OCI-LY1 (cell line): ENCODE measurements around the gene KAT14.
"Not testable (repeated sequence)": the region's sequence is repeated elsewhere in the genome, so short reads cannot be mapped to it uniquely, and the experiment has no call there.

Experiments
- H2AFZ ChIP-seq: fragments of 200-600 bp; sonication (generic), shearing (Covaris generic); 2 replicates; pipeline ENCODE4 v1.6.0; 2014; ENCODE audit warnings: antibody characterized with exemption, mild to moderate bottlenecking, low read length
- H3F3A ChIP-seq: fragments of 200-600 bp; sonication (generic), shearing (Covaris generic); 2 replicates; pipeline ENCODE4 v1.6.0; 2014; ENCODE audit warnings: mild to moderate bottlenecking, antibody characterized with exemption, low read length, moderate library complexity; ENCODE audit not compliant: insufficient read depth
- H3K27ac ChIP-seq: fragments of 200-600 bp; sonication (generic); 2 replicates; pipeline ENCODE4 v1.5.1; 2014; ENCODE audit warnings: low read length, mixed run types, mild to moderate bottlenecking, low read depth; ENCODE audit not compliant: poor library complexity, severe bottlenecking
- H3K27me3 ChIP-seq: fragments of 200-600 bp; sonication (generic); 2 replicates; pipeline ENCODE4 v1.6.0; 2014; ENCODE audit warnings: antibody characterized with exemption, mild to moderate bottlenecking, low read length, moderate library complexity; ENCODE audit not compliant: insufficient read depth
- H3K36me3 ChIP-seq: fragments of 200-600 bp; sonication (generic); 2 replicates; pipeline ENCODE4 v1.6.1; 2014; ENCODE audit warnings: mild to moderate bottlenecking, antibody characterized with exemption, low read length, moderate library complexity, mixed read lengths; ENCODE audit not compliant: insufficient read depth
- H3K4me1 ChIP-seq: fragments of 200-600 bp; sonication (generic); 2 replicates; pipeline ENCODE4 v1.5.1; 2014; ENCODE audit warnings: mild to moderate bottlenecking, low read length, moderate library complexity; ENCODE audit not compliant: insufficient read depth, severe bottlenecking
- H3K4me2 ChIP-seq: fragments of 200-600 bp; sonication (generic), shearing (Covaris generic); 2 replicates; pipeline ENCODE4 v1.6.1; 2014; ENCODE audit warnings: low read length
- H3K4me3 ChIP-seq: fragments of 200-600 bp; sonication (generic); 2 replicates; pipeline ENCODE4 v1.5.1; 2014; ENCODE audit warnings: low read length, low read depth, mild to moderate bottlenecking, mixed read lengths; ENCODE audit not compliant: poor library complexity, severe bottlenecking
- H3K79me2 ChIP-seq: fragments of 200-600 bp; shearing (Covaris generic); 2 replicates; pipeline ENCODE4 v1.6.1; 2016; ENCODE audit warnings: mixed run types, low read length, mixed read lengths; ENCODE audit not compliant: insufficient read depth
- H3K9ac ChIP-seq: fragments of 200-600 bp; sonication (generic), shearing (Covaris generic); 2 replicates; pipeline ENCODE4 v1.6.1; 2014; ENCODE audit warnings: mild to moderate bottlenecking, low read length, mixed read lengths
- H3K9me2 ChIP-seq: fragments of 200-600 bp; sonication (generic), shearing (Covaris generic); 2 replicates; pipeline ENCODE4 v1.6.1; 2014; ENCODE audit warnings: low read depth, mild to moderate bottlenecking, low read length, mixed read lengths
- H3K9me3 ChIP-seq: fragments of 200-600 bp; shearing (Covaris generic); 2 replicates; pipeline ENCODE4 v1.6.1; 2014; ENCODE audit warnings: low read length, mixed read lengths
- H4K20me1 ChIP-seq: fragments of 200-600 bp; sonication (generic), shearing (Covaris generic); 2 replicates; pipeline ENCODE4 v1.6.0; 2016; ENCODE audit warnings: mild to moderate bottlenecking, low read length; ENCODE audit not compliant: insufficient read depth
- CTCF ChIP-seq: fragments of 200-600 bp; sonication (generic), shearing (Covaris generic); IDR thresholded peaks from 2 replicates; pipeline ENCODE4 v1.5.1; 2017; ENCODE audit warnings: mild to moderate bottlenecking, antibody characterized with exemption, low read length, moderate library complexity, mixed read lengths
- EZH2 ChIP-seq: fragments of 200-600 bp; sonication (generic), shearing (Covaris generic); IDR thresholded peaks from 2 replicates; pipeline ENCODE4 v1.8.0; 2017; ENCODE audit warnings: borderline replicate concordance, mixed run types, mild to moderate bottlenecking, antibody characterized with exemption, low read length, moderate library complexity, mixed read lengths

The KAT14 gene

GRCh38 chr20:18225632-18226031 lies 88.0 kb downstream of the KAT14 start:
- Histone ChIP-seq H3K9me2 (no peaks in the 10 kb centered on the region), H3K36me3 (no peaks in the 10 kb centered on the region), H3K79me2 (no peaks in the 10 kb centered on the region), H3F3A (no peaks in the 10 kb centered on the region), H4K20me1 (no peaks in the 10 kb centered on the region), H3K27me3 (no peaks in the 10 kb centered on the region; the same call in 1 of the 2 replicates), H3K4me2 (no peak overlapping the region), H3K4me1 (no peaks in the 10 kb centered on the region), H3K4me3 (no peak overlapping the region), H2AFZ (no peak overlapping the region), H3K9me3 (no peaks in the 10 kb centered on the region), H3K27ac (no peak overlapping the region), H3K9ac (no peak overlapping the region)
- TF ChIP-seq EZH2 (no peak), CTCF (no peak)

- not testable (repeated sequence) for H3K4me1 ChIP-seq, H3K27me3 ChIP-seq, H2AFZ ChIP-seq, H3F3A ChIP-seq, H3K27ac ChIP-seq, H3K9me3 ChIP-seq, H3K4me3 ChIP-seq, H3K9me2 ChIP-seq, H3K36me3 ChIP-seq, H3K79me2 ChIP-seq, H3K4me2 ChIP-seq, H4K20me1 ChIP-seq, H3K9ac ChIP-seq
Observed at GRCh38 chr20:18226741-18227140, 89.1 kb downstream of the KAT14 start.

GRCh38 chr20:18233408-18233943 lies 95.8 kb downstream of the KAT14 start:
- no peaks in the 10 kb centered on the region for H3K27me3 ChIP-seq
- no peaks in the 10 kb centered on the region for H4K20me1 ChIP-seq
- H3K27ac ChIP-seq = no peak overlapping the region
- H3K9me2 ChIP-seq = no peaks in the 10 kb centered on the region
- H3K9ac ChIP-seq = no peak overlapping the region
- TF ChIP-seq CTCF (no peak), EZH2 (no peak)
- no peak overlapping the region for H3K4me2 ChIP-seq
- no peaks in the 10 kb centered on the region for H3K79me2 ChIP-seq
- H3K4me3 ChIP-seq = no peak overlapping the region
- no peaks in the 10 kb centered on the region for H3K4me1 ChIP-seq
- no peaks in the 10 kb centered on the region for H3K9me3 ChIP-seq
- H3K36me3 ChIP-seq = no peaks in the 10 kb centered on the region
- H3F3A ChIP-seq = no peaks in the 10 kb centered on the region
- no peak overlapping the region for H2AFZ ChIP-seq
